A673 (cell line): ENCODE data around the gene TNRC6C. TPM values are rescaled to one million over a fixed set of nuclear protein-coding genes. Genes with fewer than 3 reads are reported as not detected.

Experiments used
- BruUV-seq: library from RNA; stranded (reverse); fragments of 400-500 nt; replicated peaks from 2 replicates; lab custom pipeline; 2021; lab: Mats Ljungman, UMichigan
- CTCF ChIA-PET: fragments of 300-600 bp; sonication (Branson Sonifier 250); formaldehyde crosslinking; loops from one replicate; lab custom pipeline; 2022; ENCODE audit warnings: antibody characterized with exemption; lab: Charles Lee
- POLR2A ChIA-PET: fragments of 300-600 bp; sonication (Branson Sonifier 250); formaldehyde crosslinking; loops from one replicate; lab custom pipeline; 2022; ENCODE audit warnings: antibody characterized with exemption; ENCODE audit not compliant: low non-redundant PET; lab: Charles Lee
- DNase-seq: peaks from one replicate; pipeline ENCODE4 v3.0.0-alpha.2; 2015; ENCODE audit warnings: low spot score
- H3K27ac ChIP-seq: fragments of 200-600 bp; sonication (generic); 2 replicates; pipeline ENCODE4 v1.5.1; 2016; ENCODE audit warnings: mixed run types, low read depth, mild to moderate bottlenecking, mixed read lengths, antibody characterized with exemption, low read length; ENCODE audit not compliant: poor library complexity, severe bottlenecking
- H3K27me3 ChIP-seq: fragments of 200-600 bp; sonication (generic); replicated peaks from 2 replicates; pipeline ENCODE4 v1.6.1; 2017; ENCODE audit warnings: mixed run types, low read depth, mild to moderate bottlenecking, mixed read lengths, antibody characterized with exemption, low read length; ENCODE audit not compliant: insufficient read depth, poor library complexity
- H3K36me3 ChIP-seq: fragments of 200-600 bp; sonication (generic); 2 replicates; pipeline ENCODE4 v1.6.1; 2016; ENCODE audit warnings: mixed run types, mild to moderate bottlenecking, mixed read lengths, antibody characterized with exemption, low read length; ENCODE audit not compliant: insufficient read depth, poor library complexity, severe bottlenecking
- H3K4me1 ChIP-seq: fragments of 200-600 bp; sonication (generic); 2 replicates; pipeline ENCODE4 v1.6.1; 2017; ENCODE audit warnings: mixed run types, mild to moderate bottlenecking, mixed read lengths, antibody characterized with exemption, low read length; ENCODE audit not compliant: insufficient read depth, poor library complexity, severe bottlenecking
- H3K4me3 ChIP-seq: fragments of 200-600 bp; sonication (generic); 2 replicates; pipeline ENCODE4 v1.5.1; 2016; ENCODE audit warnings: low read depth, mixed run types, mild to moderate bottlenecking, mixed read lengths, low read length; ENCODE audit not compliant: poor library complexity, severe bottlenecking
- H3K9me3 ChIP-seq: fragments of 200-600 bp; sonication (generic); 2 replicates; pipeline ENCODE4 v1.6.1; 2016; ENCODE audit warnings: mixed run types, low read depth, mild to moderate bottlenecking, mixed read lengths, antibody characterized with exemption, low read length; ENCODE audit not compliant: poor library complexity, severe bottlenecking
- CTCF ChIP-seq: fragments of 300-800, 200-600 bp; sonication (generic); conservative IDR thresholded peaks from 2 replicates; pipeline ENCODE4 v1.5.1; 2017; ENCODE audit warnings: low read depth, mild to moderate bottlenecking, antibody characterized with exemption, low read length, moderate library complexity, mixed read lengths
- EZH2 ChIP-seq: fragments of 200-600 bp; sonication (generic); IDR thresholded peaks from 2 replicates; pipeline ENCODE4 v1.6.1; 2017; ENCODE audit warnings: borderline replicate concordance, low read depth, mild to moderate bottlenecking, mixed read lengths, antibody characterized with exemption, low read length; ENCODE audit not compliant: poor library complexity, severe bottlenecking
- intact Hi-C: fragments of 100-400 bp; cut with micrococcal nuclease; formaldehyde crosslinking; loops from one replicate; pipeline ENCODE4 v1.10.0; 2022; ENCODE audit not compliant: unreplicated experiment
- total RNA-seq: library from RNA; stranded (reverse); gene quantifications from 2 replicates; pipeline ENCODE4 v1.2.3, GENCODE V29; 2021

Gene TNRC6C
- total RNA-seq, 1 experiment from 2014 or later, result 26.7 TPM

DNA sequence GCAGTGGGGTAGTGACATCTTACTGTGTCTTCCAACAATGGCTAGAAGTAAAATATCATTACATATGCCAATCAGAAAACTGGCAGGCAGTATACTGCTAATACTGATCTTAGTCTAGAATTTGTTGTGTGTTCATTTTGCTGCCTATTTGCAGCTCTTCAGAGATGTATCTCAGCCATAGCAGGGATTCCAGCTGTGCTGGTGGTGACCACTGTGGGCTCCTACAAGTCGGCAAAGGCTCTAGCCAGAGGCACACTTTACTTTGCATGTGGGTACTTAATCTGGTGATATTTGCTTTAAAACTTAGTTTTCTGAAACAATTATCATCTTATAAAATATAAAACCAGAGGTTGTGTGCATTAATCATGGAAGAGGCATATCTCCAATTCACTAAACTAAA is 100.1 kb downstream of the TNRC6C start:
- BruUV-seq, result no TSS peak
- H3K27me3 ChIP-seq, result no peaks in the 10 kb centered on the region
- intact Hi-C loops, result no loop called here
- H3K9me3 ChIP-seq, result no peaks in the 10 kb centered on the region
- H3K4me3 ChIP-seq, result no peak overlapping the region
- H3K27ac ChIP-seq, result no peak overlapping the region
- H3K4me1 ChIP-seq, result peaks cover 9% of the 10 kb centered on the region
- H3K36me3 ChIP-seq, result no peaks in the 10 kb centered on the region
- DNase-seq, result no peak
- TF ChIP-seq CTCF (no peak), EZH2 (no peak)
- ChIA-PET POLR2A (no interaction called here), CTCF (no interaction called here)

GRCh38 chr17:78062596-78062995 is 104.1 kb downstream of the TNRC6C start:
- H3K36me3 ChIP-seq, result peaks cover 8% of the 10 kb centered on the region
- no peaks in the 10 kb centered on the region for H3K9me3 ChIP-seq
- H3K4me3 ChIP-seq, result no peak overlapping the region
- intact Hi-C loops, result no loop called here
- BruUV-seq, result no TSS peak
- ChIA-PET POLR2A (no interaction called here), CTCF (no interaction called here)
- no peak for TF ChIP-seq CTCF
- no peak for TF ChIP-seq EZH2
- DNase-seq, result no peak
- H3K27ac ChIP-seq, result no peak overlapping the region
- no peaks in the 10 kb centered on the region for H3K27me3 ChIP-seq
- peaks cover 9% of the 10 kb centered on the region for H3K4me1 ChIP-seq

GRCh38 chr17:78063489-78063888 is 105.0 kb downstream of the TNRC6C start:
- no peak overlapping the region for H3K4me3 ChIP-seq
- CTCF ChIA-PET, result no interaction called here
- H3K27ac ChIP-seq, result no peak overlapping the region
- H3K4me1 ChIP-seq, result peaks cover 2% of the 10 kb centered on the region
- no peak for TF ChIP-seq CTCF
- no peak for TF ChIP-seq EZH2
- DNase-seq, result no peak
- no TSS peak for BruUV-seq
- POLR2A ChIA-PET, result no interaction called here
- intact Hi-C loops, result no loop called here
- H3K9me3 ChIP-seq, result no peaks in the 10 kb centered on the region
- no peaks in the 10 kb centered on the region for H3K27me3 ChIP-seq
- peaks cover 13% of the 10 kb centered on the region for H3K36me3 ChIP-seq
